H9 (cell line): Measurements from ENCODE around the gene PNMA1. TPM values are rescaled to one million over a fixed set of nuclear protein-coding genes. Genes with fewer than 3 reads are reported as not detected.
A peak's percentile ranks its signal among the peaks of the same experiment; 100 is the strongest.

Experiments
- DNase-seq: peaks from one replicate; pipeline ENCODE4 v3.0.0-alpha.2; 2017
- H2AFZ ChIP-seq: one replicate; pipeline ENCODE4 v1.6.1; 2013; ENCODE audit warnings: mild to moderate bottlenecking, low read length, control low read depth, moderate library complexity
- H2AK5ac ChIP-seq: 2 replicates; pipeline ENCODE4 v1.6.1; 2013; ENCODE audit warnings: low read length, control low read depth, mixed read lengths; ENCODE audit not compliant: insufficient read length
- H2BK120ac ChIP-seq: one replicate; pipeline ENCODE4 v1.6.1; 2013; ENCODE audit warnings: low read depth, mild to moderate bottlenecking, low read length, control low read depth, inconsistent platforms; ENCODE audit not compliant: poor library complexity, severe bottlenecking
- H2BK12ac ChIP-seq: 2 replicates; pipeline ENCODE4 v1.6.1; 2013; ENCODE audit warnings: low read length, control low read depth, mixed read lengths, low read depth; ENCODE audit not compliant: insufficient read length
- H2BK15ac ChIP-seq: 2 replicates; pipeline ENCODE4 v1.6.1; 2013; ENCODE audit warnings: low read depth, low read length, control low read depth
- H2BK20ac ChIP-seq: one replicate; pipeline ENCODE4 v1.6.1; 2013; ENCODE audit warnings: low read depth, mild to moderate bottlenecking, low read length, control low read depth, inconsistent platforms; ENCODE audit not compliant: poor library complexity, severe bottlenecking
- H2BK5ac ChIP-seq: 2 replicates; pipeline ENCODE4 v1.6.1; 2013; ENCODE audit warnings: low read length, control low read depth, mixed read lengths; ENCODE audit not compliant: insufficient read length
- H3K14ac ChIP-seq: 2 replicates; pipeline ENCODE4 v1.6.1; 2013; ENCODE audit warnings: low read length, control low read depth; ENCODE audit not compliant: insufficient read depth
- H3K18ac ChIP-seq: 2 replicates; pipeline ENCODE4 v1.6.1; 2013; ENCODE audit warnings: low read depth, mild to moderate bottlenecking, mixed read lengths, low read length, control low read depth; ENCODE audit not compliant: insufficient read length
- H3K23ac ChIP-seq: 2 replicates; pipeline ENCODE4 v1.6.1; 2013; ENCODE audit warnings: low read length, control low read depth, mixed read lengths, low read depth; ENCODE audit not compliant: insufficient read length
- H3K23me2 ChIP-seq: 2 replicates; pipeline ENCODE4 v1.6.1; 2013; ENCODE audit warnings: low read depth, mild to moderate bottlenecking, mixed read lengths, low read length, control low read depth; ENCODE audit not compliant: insufficient read length, poor library complexity, severe bottlenecking
- H3K27ac ChIP-seq: 2 replicates; pipeline ENCODE4 v1.5.1; 2013; ENCODE audit warnings: low read length, control low read depth, mixed read lengths, low read depth; ENCODE audit not compliant: insufficient read length
- H3K27me3 ChIP-seq: 2 replicates; pipeline ENCODE4 v1.6.1; 2013; ENCODE audit warnings: low read length, control low read depth, inconsistent platforms; ENCODE audit not compliant: insufficient read depth
- H3K4ac ChIP-seq: 2 replicates; pipeline ENCODE4 v1.6.1; 2013; ENCODE audit warnings: low read depth, mild to moderate bottlenecking, control low read depth, inconsistent platforms, low read length, moderate library complexity
- H3K4me1 ChIP-seq: 2 replicates; pipeline ENCODE4 v1.6.1; 2013; ENCODE audit warnings: low read length, control low read depth, inconsistent platforms; ENCODE audit not compliant: insufficient read depth
- H3K4me2 ChIP-seq: 2 replicates; pipeline ENCODE4 v1.6.1; 2013; ENCODE audit warnings: low read length, control low read depth, mixed read lengths; ENCODE audit not compliant: insufficient read length, insufficient read depth
- H3K56ac ChIP-seq: 2 replicates; pipeline ENCODE4 v1.6.1; 2013; ENCODE audit warnings: low read depth, mild to moderate bottlenecking, mixed read lengths, low read length, control low read depth; ENCODE audit not compliant: insufficient read length
- H3K79me1 ChIP-seq: 2 replicates; pipeline ENCODE4 v1.6.1; 2013; ENCODE audit warnings: low read depth, mild to moderate bottlenecking, moderate library complexity, low read length, control low read depth, inconsistent platforms; ENCODE audit not compliant: insufficient read depth, poor library complexity, severe bottlenecking
- H3K79me2 ChIP-seq: 2 replicates; pipeline ENCODE4 v1.6.1; 2013; ENCODE audit warnings: low read length, control low read depth, inconsistent platforms; ENCODE audit not compliant: insufficient read depth
- H3K9ac ChIP-seq: 2 replicates; pipeline ENCODE4 v1.6.1; 2013; ENCODE audit warnings: low read length, control low read depth, mixed read lengths; ENCODE audit not compliant: insufficient read length; ENCODE audit errors: extremely low read depth
- H3K9me3 ChIP-seq: one replicate; pipeline ENCODE4 v1.6.1; 2013; ENCODE audit warnings: low read depth, low read length, inconsistent platforms; ENCODE audit not compliant: control insufficient read depth
- H3T11ph ChIP-seq: one replicate; pipeline ENCODE4 v1.6.1; 2013; ENCODE audit warnings: mild to moderate bottlenecking, low read length, control low read depth, inconsistent platforms
- H4K20me1 ChIP-seq: one replicate; pipeline ENCODE4 v1.6.1; 2013; ENCODE audit not compliant: control insufficient read depth, insufficient read length, insufficient read depth
- H4K5ac ChIP-seq: 2 replicates; pipeline ENCODE4 v1.6.1; 2013; ENCODE audit warnings: low read depth, mild to moderate bottlenecking, mixed read lengths, low read length, control low read depth; ENCODE audit not compliant: insufficient read length
- H4K8ac ChIP-seq: replicated peaks from 2 replicates; pipeline ENCODE4 v1.6.1; 2013; ENCODE audit warnings: low read length, control low read depth, mixed read lengths, low read depth; ENCODE audit not compliant: insufficient read length
- H4K91ac ChIP-seq: 2 replicates; pipeline ENCODE4 v1.6.1; 2013; ENCODE audit warnings: low read depth, mild to moderate bottlenecking, moderate library complexity, mixed read lengths, low read length, control low read depth; ENCODE audit not compliant: insufficient read length
- H3K27ac Mint-ChIP-seq, 3 experiments: 2 replicates in 2 of 3; 3 replicates in 1 of 3; pipeline ENCODE4 v1.8.0; 2020 to 2021; ENCODE audit warnings: mixed read lengths in 3 of 3, mild to moderate bottlenecking in 1 of 3, moderate library complexity in 1 of 3
- H3K27me3 Mint-ChIP-seq: 2 replicates; pipeline ENCODE4 v1.8.0; 2021; ENCODE audit warnings: low read depth, mild to moderate bottlenecking, moderate library complexity, mixed read lengths
- H3K36me3 Mint-ChIP-seq, 3 experiments: 2 replicates in 2 of 3; 3 replicates in 1 of 3; pipeline ENCODE4 v1.8.0; 2020 to 2021; ENCODE audit warnings: low read depth in 3 of 3, mixed read lengths in 3 of 3; ENCODE audit not compliant: insufficient read depth in 1 of 3
- H3K4me1 Mint-ChIP-seq, 2 experiments: 2 replicates each; pipeline ENCODE4 v1.8.0; 2020; ENCODE audit warnings: mixed read lengths in 2 of 2
- H3K4me3 Mint-ChIP-seq, 2 experiments: 2 replicates in 1 of 2; 3 replicates in 1 of 2; pipeline ENCODE4 v1.8.0; 2020 to 2021; ENCODE audit warnings: mild to moderate bottlenecking in 2 of 2, mixed read lengths in 2 of 2, moderate library complexity in 1 of 2
- H3K9me3 Mint-ChIP-seq, 2 experiments: 2 replicates in 1 of 2; 3 replicates in 1 of 2; pipeline ENCODE4 v1.8.0; 2020; ENCODE audit warnings: mild to moderate bottlenecking in 2 of 2, mixed read lengths in 2 of 2, moderate library complexity in 1 of 2
- CTCF ChIP-seq: fragments of 200-600 bp; sonication (generic); conservative IDR thresholded peaks from 3 replicates; pipeline ENCODE4 v1.8.0; 2021; ENCODE audit warnings: antibody characterized with exemption, mild to moderate bottlenecking
- WGBS: extraction: QIAGEN DNeasy Blood & Tissue Kit; methylation state at CpG from one replicate; pipeline ENCODE4 v1.1.7; 2013; ENCODE audit warnings: missing lambda C conversion rate, low lambda C conversion rate, mixed read lengths; ENCODE audit not compliant: insufficient read length; ENCODE audit errors: extremely low coverage; 5-methylcytosine and 5-hydroxymethylcytosine counted together
- total RNA-seq: library from RNA; stranded (reverse); gene quantifications from 2 replicates; pipeline ENCODE4 v1.2.1, GENCODE V29; 2021

The PNMA1 gene
- total RNA-seq, 1 experiment from 2014 or later = 56.1 TPM

GRCh38 chr14:73758392-73759182, 44.4 kb upstream of the PNMA1 start:
- no peaks in the 10 kb centered on the region; the same call in 1 of the 2 replicates for H3K27me3 ChIP-seq
- no peak overlapping the region for H2BK12ac ChIP-seq
- no CpG with 5 or more reads among the region's 49 CpGs for WGBS
- H2AK5ac ChIP-seq = no peak overlapping the region
- no peak overlapping the region for H3K56ac ChIP-seq
- no peak overlapping the region for H3K27ac ChIP-seq
- H2BK15ac ChIP-seq = no peak overlapping the region
- no peak overlapping the region for H3T11ph ChIP-seq
- H4K8ac ChIP-seq = no peak overlapping the region
- peaks cover 3% of the 10 kb centered on the region; the same call in 1 of the 2 replicates for H3K4me1 ChIP-seq
- peak overlapping the region; percentile 65 to 80 for H3K4me3 Mint-ChIP-seq
- H3K18ac ChIP-seq = no peak overlapping the region
- H3K4me1 Mint-ChIP-seq = peaks cover 39 to 68% of the 10 kb centered on the region in 2 experiments
- no peaks in the 10 kb centered on the region; a peak in 1 of 5 replicates for H3K9me3 Mint-ChIP-seq
- no peaks in the 10 kb centered on the region for H3K9me3 ChIP-seq
- H3K27me3 Mint-ChIP-seq = peaks cover 45% of the 10 kb centered on the region
- H2AFZ ChIP-seq = no peak overlapping the region
- no peak overlapping the region for H3K4ac ChIP-seq
- H4K20me1 ChIP-seq = peaks cover 2% of the 10 kb centered on the region
- no peak overlapping the region for H4K5ac ChIP-seq
- H2BK120ac ChIP-seq = no peak overlapping the region
- no peaks in the 10 kb centered on the region for H3K79me2 ChIP-seq
- peak overlapping the region; percentile 67 for H3K4me2 ChIP-seq
- no peak overlapping the region for H3K23ac ChIP-seq
- H3K9ac ChIP-seq = no peak overlapping the region
- H2BK20ac ChIP-seq = no peak overlapping the region
- H2BK5ac ChIP-seq = no peak overlapping the region
- no peak overlapping the region for H4K91ac ChIP-seq
- H3K23me2 ChIP-seq = peaks cover 14% of the 10 kb centered on the region
- peak; percentile 89 for DNase-seq
- no peaks in the 10 kb centered on the region for H3K79me1 ChIP-seq
- TF ChIP-seq CTCF = peak; percentile 87
- peak overlapping the region; percentile 76; the same call in 1 of the 2 replicates for H3K14ac ChIP-seq
- H3K36me3 Mint-ChIP-seq = no peaks in the 10 kb centered on the region
- H3K27ac Mint-ChIP-seq = no peak overlapping the region; a peak in 1 of 7 replicates
